HG03457 (cell line): Measurements from ENCODE around the gene CYB561.
"Not testable (repeated sequence)": the region's sequence is repeated elsewhere in the genome, so short reads cannot be mapped to it uniquely, and the experiment has no call there.

ENCODE experiments used
- ATAC-seq: cut with Tn5 transposase; IDR thresholded peaks from one replicate; pipeline ENCODE4 v1.9.1; 2021; ENCODE audit warnings: moderate number of reproducible peaks; ENCODE audit not compliant: unreplicated experiment

Gene CYB561

DNA sequence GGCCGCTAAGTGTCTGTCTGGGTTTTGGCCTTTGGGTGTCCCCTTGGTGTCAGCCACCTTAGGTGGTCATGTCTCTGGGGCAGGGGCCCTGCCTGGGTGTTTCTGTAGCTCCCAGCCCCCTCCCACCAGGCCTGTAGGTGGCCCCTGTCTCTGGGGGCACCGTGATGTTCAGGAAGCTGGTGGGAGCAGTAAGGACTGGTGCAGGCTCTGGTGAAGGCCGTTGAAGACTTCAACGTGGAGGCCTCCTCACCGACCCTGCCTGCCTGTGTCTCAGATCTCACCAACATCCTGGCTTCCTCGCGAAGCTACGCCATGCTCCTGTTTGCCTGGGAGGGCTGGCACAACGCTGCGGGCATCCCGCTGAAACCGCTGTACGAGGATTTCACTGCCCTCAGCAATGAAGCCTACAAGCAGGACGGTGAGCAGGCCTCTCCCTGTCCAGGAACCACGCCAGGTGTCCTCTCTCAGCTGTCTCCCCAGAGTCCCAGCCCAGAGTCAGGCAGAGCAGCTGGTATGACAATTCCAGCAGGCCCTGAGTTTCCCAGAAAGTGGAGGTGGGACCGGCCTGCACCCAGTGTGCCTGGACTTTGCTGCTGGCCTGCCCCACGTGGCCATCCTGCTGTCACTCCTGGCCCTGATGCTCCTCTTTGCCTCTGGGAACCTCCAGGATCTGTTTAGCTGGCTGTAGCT lies 33.5 kb upstream of the CYB561 start:
- no peak for ATAC-seq

DNA sequence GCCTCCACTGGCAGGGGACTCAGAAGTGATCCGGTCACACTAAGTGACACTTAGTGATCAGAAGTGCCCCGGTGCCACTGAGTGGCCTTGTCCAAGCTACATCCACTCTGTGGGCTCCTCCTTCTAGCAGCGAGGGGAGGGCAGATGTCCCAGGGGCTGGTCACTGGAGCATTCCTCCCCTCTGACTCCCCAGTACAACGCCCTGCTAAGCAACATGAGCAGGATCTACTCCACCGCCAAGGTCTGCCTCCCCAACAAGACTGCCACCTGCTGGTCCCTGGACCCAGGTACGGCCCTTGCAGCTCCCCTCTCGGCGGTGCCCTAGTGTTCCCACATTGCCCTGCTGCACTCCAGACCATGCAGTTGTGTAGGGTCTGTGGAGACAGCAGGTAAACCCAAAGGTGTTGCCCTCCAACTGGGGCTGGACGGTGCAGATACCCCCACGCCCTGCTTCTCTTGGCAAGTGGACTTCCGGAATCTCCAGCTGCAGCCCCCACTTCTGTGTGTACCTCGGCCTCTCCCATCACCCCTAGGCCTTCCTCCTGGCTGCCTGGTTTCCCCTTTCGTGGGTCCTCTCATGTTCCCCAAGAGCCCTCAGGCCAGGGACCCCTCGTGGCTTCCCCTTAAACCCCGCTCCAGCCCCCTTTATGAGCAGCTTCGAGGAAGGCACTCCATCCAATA lies 32.8 kb upstream of the CYB561 start:
- no peak for ATAC-seq

DNA sequence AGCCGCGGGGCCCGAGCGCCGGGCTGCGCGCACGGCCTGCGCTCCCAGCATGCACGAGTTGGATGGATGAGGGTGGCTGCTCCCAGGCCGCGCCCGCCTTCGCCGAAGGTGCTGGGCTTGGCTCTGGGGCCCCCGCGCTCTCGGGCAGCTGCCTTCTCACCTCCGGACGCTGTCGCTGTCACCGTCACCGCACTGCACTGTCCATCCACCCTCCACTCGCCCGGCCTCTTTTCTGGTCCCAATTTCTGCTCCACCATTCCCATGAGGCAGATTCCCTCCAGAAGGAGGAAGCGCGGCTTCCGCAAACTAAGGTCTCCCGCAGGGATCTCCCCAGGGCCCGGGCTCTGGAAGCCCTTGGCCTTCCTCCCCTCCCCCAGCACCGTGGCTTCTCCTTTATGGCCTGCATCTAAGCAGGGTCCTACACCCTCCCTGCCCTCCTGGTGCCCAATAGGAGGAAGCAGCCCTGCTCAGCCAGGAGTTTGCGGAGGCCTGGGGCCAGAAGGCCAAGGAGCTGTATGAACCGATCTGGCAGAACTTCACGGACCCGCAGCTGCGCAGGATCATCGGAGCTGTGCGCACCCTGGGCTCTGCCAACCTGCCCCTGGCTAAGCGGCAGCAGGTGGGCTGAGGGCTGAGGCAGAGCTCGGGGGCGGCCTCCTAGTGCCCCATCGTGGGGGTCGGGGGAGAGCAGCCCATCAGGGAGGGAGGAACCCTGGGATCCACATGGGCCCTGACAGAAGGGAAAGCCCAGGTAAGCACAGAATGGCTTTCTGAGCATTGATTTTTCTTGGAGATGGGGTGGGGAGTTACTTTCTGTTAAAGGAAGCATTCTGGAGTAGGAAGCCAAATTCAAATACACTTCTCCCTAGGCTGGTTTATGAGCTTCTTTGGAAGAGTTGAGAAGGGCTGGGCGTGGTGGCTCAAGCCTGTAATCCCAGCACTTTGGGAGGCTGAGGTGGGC lies 31.7 kb upstream of the CYB561 start:
- no peak for ATAC-seq

DNA sequence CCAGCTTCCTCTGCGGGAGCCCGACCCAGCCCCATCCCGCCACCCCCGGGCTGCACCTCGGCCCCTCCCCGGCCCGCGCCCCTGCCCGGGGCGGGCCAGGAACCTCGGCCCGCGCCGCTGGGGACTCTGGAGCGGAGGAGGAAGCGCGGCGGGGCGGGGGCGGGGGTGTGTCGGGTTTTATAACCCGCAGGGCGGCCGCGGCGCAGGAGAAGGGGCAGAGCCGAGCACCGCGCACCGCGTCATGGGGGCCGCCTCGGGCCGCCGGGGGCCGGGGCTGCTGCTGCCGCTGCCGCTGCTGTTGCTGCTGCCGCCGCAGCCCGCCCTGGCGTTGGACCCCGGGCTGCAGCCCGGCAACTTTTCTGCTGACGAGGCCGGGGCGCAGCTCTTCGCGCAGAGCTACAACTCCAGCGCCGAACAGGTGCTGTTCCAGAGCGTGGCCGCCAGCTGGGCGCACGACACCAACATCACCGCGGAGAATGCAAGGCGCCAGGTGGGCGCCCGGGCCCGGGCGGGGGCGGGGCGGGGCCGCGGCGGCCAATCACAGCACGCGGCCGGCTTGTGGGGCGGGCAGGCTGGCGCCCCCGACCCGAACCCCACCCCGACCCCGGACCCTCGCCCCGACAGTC lies 30.9 kb upstream of the CYB561 start, which contains the start of gene ACE:
Gene ACE (plus strand): TSS at position 208 of the 626 bp plus-strand sequence. CDS start 34 bp downstream, at position 242.
- ATAC-seq: no peak

DNA sequence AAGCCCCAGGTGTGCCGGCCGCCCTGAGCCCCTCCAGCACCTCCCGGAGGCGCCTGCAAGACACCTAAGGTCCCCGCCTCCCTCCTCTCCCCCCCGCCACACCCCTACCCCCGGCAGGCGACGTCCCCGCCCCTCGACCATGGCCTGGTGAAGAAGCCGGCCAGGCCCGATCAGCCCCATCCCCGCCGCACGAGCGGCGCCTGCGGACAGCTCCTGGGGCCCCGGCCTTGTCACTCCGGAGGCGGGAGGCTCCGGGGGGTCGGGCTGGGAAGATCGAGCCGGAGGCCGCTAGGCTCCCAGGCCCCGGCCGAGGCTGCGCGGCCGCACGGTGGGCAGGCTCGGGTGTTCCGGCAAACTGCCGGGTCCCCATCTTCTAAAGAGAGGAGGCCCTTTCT lies 30.4 kb upstream of the CYB561 start:
- no peak for ATAC-seq

DNA sequence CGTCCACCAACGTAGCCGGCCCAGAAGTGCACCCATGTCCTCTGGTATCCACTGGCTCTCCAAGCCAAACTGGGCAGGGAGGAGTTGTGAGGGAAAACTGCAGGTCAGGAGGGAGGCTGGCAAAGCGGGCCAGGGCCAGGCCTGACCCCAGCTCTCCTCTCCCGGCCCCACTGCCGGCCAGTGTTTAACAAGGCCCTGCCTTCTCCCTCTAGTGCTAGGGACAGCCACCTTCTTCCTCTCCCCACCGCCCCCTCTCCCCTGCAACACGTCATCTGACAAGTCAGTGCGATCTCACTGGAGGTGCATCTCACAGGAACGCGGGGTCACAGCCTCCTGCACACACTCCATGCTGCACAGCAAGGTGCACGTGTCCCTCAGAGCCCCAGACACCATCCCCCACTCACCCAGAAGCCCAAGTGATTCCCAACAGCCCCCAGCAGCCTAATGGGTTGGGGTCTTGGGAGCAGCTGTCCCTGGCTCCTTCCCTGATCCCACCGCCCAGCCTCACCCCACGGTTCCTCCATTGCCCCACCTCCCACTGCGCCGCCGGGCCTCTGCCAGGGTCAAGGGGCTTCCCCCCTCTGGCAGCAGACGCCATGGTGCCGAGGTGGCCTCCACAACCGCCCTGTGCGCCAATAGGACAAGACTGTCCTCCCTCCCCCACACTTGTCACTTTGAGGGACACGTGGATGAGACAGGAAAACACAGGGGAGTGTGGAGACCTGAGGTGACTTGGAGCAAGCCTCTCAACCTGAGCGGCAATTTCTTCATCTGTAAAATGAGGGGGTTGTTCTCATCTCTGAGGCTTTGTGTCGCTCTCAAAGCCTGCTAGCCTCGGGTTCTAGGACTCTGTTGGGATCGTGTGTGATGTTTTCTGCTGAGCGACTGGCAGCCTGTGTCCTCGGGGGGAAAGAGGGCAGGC lies 29.6 kb upstream of the CYB561 start:
- no peak for ATAC-seq

DNA sequence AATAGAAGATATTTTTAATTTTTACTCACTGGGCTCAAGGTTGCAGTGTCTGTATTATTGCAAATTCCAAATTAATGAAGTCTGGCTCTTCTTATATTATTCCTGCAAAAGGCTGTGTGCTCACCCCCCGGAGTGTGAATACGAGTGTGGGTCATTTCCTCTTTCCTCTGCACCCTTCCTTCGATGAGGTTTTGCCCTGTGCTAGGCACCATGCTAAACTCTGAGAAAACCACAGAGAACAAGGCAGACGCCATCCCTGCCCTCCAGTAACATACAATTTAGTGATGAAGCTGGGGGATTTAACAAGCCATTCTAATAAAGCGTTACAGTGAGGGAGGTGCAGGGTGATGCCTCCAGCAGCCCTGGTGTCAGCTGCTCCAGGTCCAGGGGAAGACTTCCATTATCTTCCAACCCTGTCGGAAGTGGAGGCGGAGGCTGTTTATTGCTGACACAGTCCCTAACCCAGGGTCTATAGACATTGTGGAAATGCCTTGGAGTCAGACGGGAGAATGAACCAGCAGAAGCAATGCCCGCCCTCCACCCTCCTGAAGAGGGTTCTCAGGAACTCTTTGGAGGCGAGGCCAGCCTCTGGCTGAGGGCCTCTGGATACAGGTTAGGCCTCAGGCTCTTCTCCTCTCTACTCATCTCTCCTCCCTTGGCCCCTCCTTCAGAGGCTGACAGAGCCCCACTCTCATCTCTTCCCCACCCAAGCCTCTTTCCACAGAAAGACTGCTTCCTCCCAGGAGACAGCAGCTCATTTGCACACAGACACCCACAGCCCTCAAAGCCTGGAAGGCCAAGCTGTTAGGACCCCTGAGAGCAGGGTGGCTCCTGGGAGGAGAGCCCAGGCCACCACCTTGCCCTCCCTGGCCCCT lies 28.7 kb upstream of the CYB561 start:
- ATAC-seq: no peak

DNA sequence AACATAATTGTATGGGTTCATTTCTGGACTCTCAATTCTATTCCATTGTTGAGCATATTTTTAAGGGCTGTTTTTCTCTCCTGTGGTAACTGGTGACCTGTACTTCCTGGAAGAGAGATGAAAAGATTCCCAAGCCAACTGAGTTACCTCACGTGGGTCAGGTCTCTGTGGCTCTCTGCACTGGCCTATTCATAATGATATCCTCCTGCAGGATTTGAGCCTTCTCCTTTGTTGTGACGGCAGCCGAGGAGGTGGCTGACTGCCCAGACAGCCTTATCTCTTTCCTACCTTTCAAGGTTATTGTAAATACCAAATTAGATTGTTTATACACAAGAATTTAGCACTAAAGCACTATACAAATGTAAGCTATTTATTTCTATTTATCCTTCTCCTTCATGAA lies 28.1 kb upstream of the CYB561 start:
- ATAC-seq: no peak

DNA sequence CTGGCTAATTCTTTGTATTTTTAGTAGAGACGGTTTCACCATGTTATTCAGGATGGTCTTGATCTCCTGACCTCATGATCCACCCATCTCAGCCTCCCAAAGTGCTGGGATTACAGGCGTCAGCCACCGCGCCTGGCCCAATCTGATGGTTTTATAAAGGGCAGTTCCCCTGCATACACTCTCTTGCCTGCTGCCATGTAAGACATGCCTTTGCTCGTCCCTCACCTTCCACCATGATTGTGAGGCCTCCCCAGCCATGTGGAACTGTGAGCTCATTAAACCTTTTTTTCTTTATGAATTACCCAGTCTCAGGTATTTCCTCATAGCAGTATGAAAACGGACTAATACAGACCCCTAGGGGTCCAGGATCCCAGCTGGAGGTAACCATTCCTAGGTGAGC lies 22.0 kb upstream of the CYB561 start:
- not testable (repeated sequence) for ATAC-seq

DNA sequence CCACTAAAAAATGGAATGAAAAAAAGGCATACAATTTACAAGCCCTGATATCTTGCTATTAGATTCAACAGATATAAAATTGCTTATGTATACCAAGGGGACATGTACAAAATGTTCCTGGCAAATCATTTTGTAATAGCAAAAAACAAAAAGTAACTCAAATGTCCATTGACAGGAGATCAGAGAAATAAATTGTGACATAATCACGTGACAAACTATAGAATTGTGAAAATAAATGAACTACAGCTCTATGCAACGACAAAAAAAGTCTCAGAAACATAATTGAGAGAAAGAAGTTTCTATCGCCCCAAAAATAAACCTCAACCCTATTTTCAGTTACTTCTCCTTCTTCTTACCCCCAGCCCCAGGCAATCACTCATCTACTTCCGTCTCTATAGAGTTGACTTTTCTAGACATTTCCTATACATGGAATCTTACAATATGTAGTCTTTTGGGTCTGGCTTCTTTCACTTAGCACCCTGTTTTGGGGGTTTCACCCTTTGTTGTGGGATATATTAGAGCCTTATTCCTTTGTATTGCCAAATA lies 18.7 kb upstream of the CYB561 start:
- ATAC-seq: no peak

DNA sequence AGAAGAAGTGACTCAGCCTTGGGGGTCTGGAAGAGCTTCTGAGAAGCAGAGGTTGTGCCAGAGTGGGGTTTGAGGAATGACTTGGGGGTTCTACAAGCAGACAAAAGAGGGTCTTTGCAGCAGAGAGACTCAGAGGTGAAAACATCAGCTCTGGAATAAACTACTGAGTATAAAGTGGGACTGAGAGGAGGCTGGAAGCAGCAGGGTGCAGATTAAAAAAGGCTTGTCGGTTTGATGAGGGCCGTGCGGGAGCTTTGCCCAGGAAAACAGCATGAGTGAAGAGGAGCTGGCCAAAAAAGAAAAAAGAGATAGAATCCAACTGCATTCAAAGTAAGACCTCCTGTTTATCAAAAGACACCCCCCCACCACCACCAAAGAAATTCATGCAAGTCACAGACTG lies 17.7 kb upstream of the CYB561 start:
- ATAC-seq: no peak

DNA sequence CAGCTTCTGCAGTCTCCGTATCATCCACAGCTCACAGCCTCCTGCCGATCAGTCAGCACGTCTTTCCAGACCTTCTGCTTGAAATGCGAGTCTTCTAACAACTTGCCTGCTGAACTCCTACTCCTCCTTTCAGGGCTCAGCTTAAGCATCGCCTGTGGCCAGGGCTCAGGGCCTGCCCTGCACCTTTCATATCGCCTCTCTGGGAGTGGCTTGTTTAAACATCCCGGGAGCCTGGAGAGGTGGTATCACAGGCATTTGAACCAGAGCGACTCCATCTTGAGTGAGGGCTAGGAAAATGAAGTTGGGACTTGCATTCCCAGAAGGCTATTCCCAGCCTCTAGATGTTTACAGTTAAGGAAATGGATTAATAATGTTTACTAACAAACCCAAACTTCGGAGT lies 13.9 kb upstream of the CYB561 start:
- ATAC-seq: no peak

DNA sequence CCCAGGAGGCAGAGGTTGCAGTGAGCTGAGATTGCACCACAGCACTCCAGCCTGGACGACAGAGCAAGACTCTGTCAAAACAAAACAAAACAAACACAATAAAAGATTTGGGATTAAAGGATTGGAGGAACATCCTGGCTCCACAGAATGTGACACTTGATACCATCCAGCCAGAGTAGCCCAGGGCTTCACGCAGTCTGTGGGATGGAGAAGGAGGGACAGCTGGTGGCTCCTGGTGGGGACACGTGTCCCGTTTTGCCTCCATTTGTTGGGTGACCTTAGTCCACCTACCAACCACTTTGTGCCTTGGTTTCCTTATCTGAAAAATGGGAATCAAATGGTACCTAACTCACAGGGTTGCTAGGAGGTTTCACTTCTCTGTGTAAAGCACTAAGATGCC lies 12.4 kb upstream of the CYB561 start:
- ATAC-seq: no peak

DNA sequence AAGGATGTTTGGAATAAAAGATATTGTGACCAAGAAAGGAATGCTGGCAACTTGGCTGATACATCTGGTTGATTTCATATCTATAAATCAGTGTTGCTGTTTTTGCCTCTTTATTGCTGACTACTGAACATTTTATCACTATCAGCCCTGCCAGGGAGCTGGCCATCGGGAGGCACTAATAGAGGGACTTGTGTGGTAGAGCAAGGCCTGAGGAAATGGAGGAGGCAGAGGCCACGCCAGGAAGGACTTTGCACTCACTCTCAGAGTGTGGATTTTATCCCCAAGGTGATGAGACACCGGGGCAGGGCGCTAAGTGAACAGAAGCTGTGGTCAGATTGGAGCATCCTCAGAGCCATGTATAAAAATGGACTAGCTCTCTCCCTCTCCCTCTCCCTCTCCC lies 9.3 kb upstream of the CYB561 start:
- ATAC-seq: no peak

DNA sequence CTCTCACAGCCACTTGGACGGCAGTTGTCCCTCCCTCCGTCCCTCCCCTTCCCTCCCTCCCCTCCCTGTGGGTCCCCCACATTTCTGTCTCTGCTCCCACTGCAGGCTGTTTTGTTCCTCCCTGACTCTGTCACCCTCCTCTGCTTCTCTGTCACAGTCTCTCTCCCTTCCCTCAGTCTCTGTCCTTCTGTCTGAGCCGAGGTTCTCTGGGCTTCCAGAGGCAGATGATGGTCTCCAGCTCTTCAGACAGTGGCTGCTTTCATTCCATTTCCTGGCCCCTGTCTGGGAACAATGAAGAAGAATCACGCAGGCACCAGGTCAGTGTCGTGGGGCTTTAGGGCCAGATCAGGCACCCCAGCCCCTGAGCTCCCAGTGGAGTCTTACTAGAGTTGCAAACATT lies 8.8 kb upstream of the CYB561 start:
- no peak for ATAC-seq

DNA sequence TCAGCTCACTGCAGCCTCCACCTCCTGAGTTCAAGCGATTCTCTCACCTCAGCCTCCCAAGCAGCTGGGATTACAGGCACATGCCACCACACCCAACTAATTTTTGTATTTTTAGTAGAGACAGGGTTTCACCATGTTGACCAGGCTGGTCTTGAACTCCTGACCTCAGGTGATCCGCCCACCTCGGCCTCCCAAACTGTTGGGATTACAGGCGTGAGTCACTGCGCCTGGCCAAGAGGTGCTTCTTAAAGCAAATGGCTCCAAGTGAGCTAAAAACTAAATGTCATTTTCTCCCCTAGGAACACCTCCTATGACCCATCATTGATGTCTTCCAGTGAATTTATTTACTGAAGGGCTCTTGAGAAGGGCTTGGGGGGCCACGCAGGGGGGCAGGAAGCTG lies 8.3 kb upstream of the CYB561 start:
- ATAC-seq: not testable (repeated sequence)

DNA sequence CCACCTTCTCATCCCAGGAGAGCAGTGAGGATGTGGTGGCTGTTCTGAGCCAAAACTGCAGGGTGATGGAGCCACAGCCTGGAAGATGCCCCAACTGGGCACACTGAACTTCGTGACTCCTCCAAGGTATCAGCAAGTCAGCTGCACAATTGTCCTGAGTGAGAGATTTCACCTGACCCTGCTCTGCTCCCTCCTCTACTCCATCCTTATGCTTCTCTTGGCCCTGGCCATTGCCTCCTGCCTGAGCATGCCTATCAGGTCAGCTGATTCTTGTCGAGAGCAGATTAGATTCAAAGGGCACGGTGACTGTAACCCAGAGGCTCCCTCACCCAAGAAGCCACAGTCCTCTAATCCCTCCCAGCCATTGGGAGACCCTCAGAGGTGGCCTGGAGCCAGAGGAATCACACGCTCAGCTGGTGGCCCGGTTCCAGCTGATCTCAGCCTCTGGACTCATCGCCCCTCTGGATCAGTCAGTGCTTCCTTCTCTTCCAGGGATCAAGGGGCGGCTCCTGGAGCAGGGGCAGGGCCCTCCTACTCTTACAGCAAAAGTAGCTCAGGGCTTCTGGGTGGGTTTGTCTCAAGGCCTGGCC lies 7.0 kb upstream of the CYB561 start:
- no peak for ATAC-seq
